GM12875 (cell line): ENCODE data around the gene COIL.

Experiments used
- H3K4me3 ChIP-seq: one replicate; pipeline ENCODE4 v1.5.1; 2011; ENCODE audit warnings: low read depth, low read length, control low read depth
- CTCF ChIP-seq: IDR thresholded peaks from 2 replicates; pipeline ENCODE4 v1.5.1; 2011; ENCODE audit warnings: low read depth, mild to moderate bottlenecking, control low read depth, inconsistent platforms, low read length, moderate library complexity, borderline replicate concordance; ENCODE audit not compliant: insufficient read depth

Gene COIL

GRCh38 chr17:56960596-56961538, at the start of gene COIL:
COIL (minus strand) TSS chr17:56961050; CDS start chr17:56961019, 31 bp downstream.
- peak within 1 kb of the TSS; percentile 66 for H3K4me3 ChIP-seq
- TF ChIP-seq CTCF, result peak; percentile 94

- no peak overlapping the region for H3K4me3 ChIP-seq
These were observed 49.6 kb upstream of the COIL start for GRCh38 chr17:57010487-57010886.

GRCh38 chr17:57009737-57010445, 49.0 kb upstream of the COIL start:
- TF ChIP-seq CTCF, result peak; percentile 84
- H3K4me3 ChIP-seq, result peak overlapping the region; percentile 5

More at GRCh38 chr17:57010487-57010886, 49.6 kb upstream of the COIL start:
- no peak for TF ChIP-seq CTCF

- no peak for TF ChIP-seq CTCF
- H3K4me3 ChIP-seq, result no peak overlapping the region
These were observed 48.1 kb upstream of the COIL start for GRCh38 chr17:57008958-57009357.

- H3K4me3 ChIP-seq, result no peak overlapping the region
- TF ChIP-seq CTCF, result no peak
These were observed 45.2 kb upstream of the COIL start for GRCh38 chr17:57006040-57006439.

- TF ChIP-seq CTCF, result peak; percentile 24; the same call in 1 of the 2 replicates
- H3K4me3 ChIP-seq, result peak overlapping the region; percentile 11
These were observed 44.2 kb upstream of the COIL start for GRCh38 chr17:57004944-57005579.
